Adrenal gland (tissue), 12 donors: ENCODE measurements around the gene DMD. TPM values are rescaled to one million over a fixed set of nuclear protein-coding genes. Genes with fewer than 3 reads are reported as not detected.
"Not testable (repeated sequence)": the region's sequence is repeated elsewhere in the genome, so short reads cannot be mapped to it uniquely, and the experiment has no call there.

Experiments
- DNase-seq, 7 donors: peaks; one replicate each; pipeline ENCODE4 v3.0.0-alpha.2; 2019 to 2020
- H3K27ac ChIP-seq, 5 donors: fragments of 200-600 bp; sonication (generic) in 4 of 5; 1 replicate in 3 of 5; 2 replicates in 2 of 5; pipeline versions ENCODE4 v1.5.1 to v1.8.0; 2016 to 2020; ENCODE audit warnings: mild to moderate bottlenecking in 1 of 5
- H3K27me3 ChIP-seq: fragments of 200-600 bp; 2 replicates; pipeline ENCODE4 v1.8.0; 2021
- H3K36me3 ChIP-seq, 2 donors: fragments of 200-600 bp; replicated peaks in 1 of 2; 1 replicate in 1 of 2; 2 replicates in 1 of 2; pipeline versions ENCODE4 v1.5.1 to v1.8.0; 2018 to 2022
- H3K4me1 ChIP-seq, 2 donors: fragments of 200-600 bp; replicated peaks in 1 of 2; 1 replicate in 1 of 2; 2 replicates in 1 of 2; pipeline versions ENCODE4 v1.5.1 to v1.8.0; 2018 to 2021
- H3K4me3 ChIP-seq, 4 donors: fragments of 200-600 bp; sonication (generic) in 3 of 4; one replicate each; pipeline ENCODE4 v1.5.1; 2016 to 2018
- H3K9me3 ChIP-seq, 3 donors: fragments of 200-600 bp; sonication (generic) in 1 of 3; replicated peaks in 1 of 3; 1 replicate in 2 of 3; 2 replicates in 1 of 3; pipeline versions ENCODE4 v1.5.1 to v1.8.0; 2016 to 2021
- POLR2A ChIP-seq, 2 donors: fragments of 450-650 bp; IDR thresholded peaks; one replicate each; pipeline ENCODE4 v1.6.1; 2017; ENCODE audit warnings: antibody characterized with exemption in 2 of 2, mild to moderate bottlenecking in 2 of 2, moderate library complexity in 1 of 2
- WGBS, 4 donors: extraction: QIAGEN DNeasy Blood & Tissue Kit in 2 of 4; methylation state at CpG; one replicate each; pipeline versions ENCODE4 v1.1.5 to v1.1.7; 2013 to 2017; 5-methylcytosine and 5-hydroxymethylcytosine counted together
- intact Hi-C, 2 donors: fragments of 100-400 bp; cut with DNase I; formaldehyde crosslinking; loops; one replicate each; pipeline versions ENCODE4 v1.14.1 to v1.15.0; 2022 to 2023
- polyA plus RNA-seq, 3 donors: library from polyadenylated mRNA; stranded (reverse); fragments of 200-250 nt in 2 of 3; fragments of 350-450 nt in 1 of 3; fragmentation: Illumina TruSeq in 1 of 3; extraction: RNeasy Lipid Tissue Mini Kit (QIAGEN cat#74804) in 1 of 3; gene quantifications; one replicate each; pipeline ENCODE4 v1.2.3, GENCODE V29; 2013 to 2014
- total RNA-seq, 9 donors: library from RNA; depleted of rRNA in 4 of 9; stranded (reverse); fragments of >200 nt in 4 of 9; fragments of 120-200 nt in 1 of 9; fragmentation: NEBNext Ultra II Directional in 1 of 9; extraction: Animal tissue kit (Norgen Biotek cat#: 25700) in 1 of 9; gene quantifications; one replicate each; pipeline versions ENCODE4 v1.1.0 to v1.2.4, GENCODE V29; 2013 to 2023
- TF ChIP-seq, protein P1 (sequence below), 6 experiments: fragments of 450-650 bp in 4 of 6; fragments of 200-600 bp in 2 of 6; sonication (generic) in 1 of 6; IDR thresholded peaks; 1 replicate in 5 of 6; 2 replicates in 1 of 6; pipeline versions ENCODE4 v1.5.1 to v1.8.0; 2016 to 2021; ENCODE audit warnings: antibody characterized with exemption in 6 of 6, mild to moderate bottlenecking in 2 of 6, moderate library complexity in 1 of 6
- donor health status: healthy with polysubstance abuse.
- donor health status: Bipolar disorder and iron deficiency.
- donor health status: DM: yes; HTN: yes; CAD: no.
- donor health status: DM: no; HTN: no; CAD: no.
- donor health status: DM: no; HTN: no; CAD: no.
- donor health status: DM: yes; HTN: yes; CAD: no.

The DMD gene
- total and polyA plus RNA-seq, 12 donors, result 14.6 to 89.7 (median 36.2) TPM

DNA sequence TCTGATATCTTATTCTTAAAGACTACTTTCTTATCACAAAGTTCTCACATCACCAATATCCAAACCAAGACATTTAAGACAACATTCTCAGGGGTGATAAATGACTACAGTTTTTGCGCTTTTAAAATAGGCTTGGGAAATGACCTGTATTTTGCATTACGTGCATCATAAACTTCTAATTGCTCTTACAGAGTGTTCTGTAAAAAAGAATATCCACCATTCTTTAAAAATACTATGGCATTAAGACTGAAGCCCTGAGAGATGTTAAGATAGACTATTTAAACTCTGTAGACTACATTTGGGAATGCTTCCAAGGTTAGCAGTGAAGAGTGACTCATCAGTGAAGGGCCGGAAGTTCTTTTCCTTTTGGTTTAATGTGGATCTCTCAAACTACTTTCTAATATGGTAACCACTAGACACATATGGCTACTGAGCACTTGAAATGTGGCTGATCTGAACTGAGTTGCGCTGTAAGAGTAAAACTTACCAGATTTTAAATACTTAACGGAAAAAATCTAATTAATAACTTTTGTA, 1620.7 kb downstream of the DMD start:
- Histone ChIP-seq H3K9me3 (no peaks in the 10 kb centered on the region), H3K27ac (no peak overlapping the region), H3K27me3 (peaks cover 4% of the 10 kb centered on the region), H3K36me3 (no peaks in the 10 kb centered on the region), H3K4me3 (no peak overlapping the region), H3K4me1 (peaks cover 0 to 3% of the 10 kb centered on the region in 2 donors)
- peak in 1 of 7 donors; percentile 4 for DNase-seq
- intact Hi-C loops, result no loop called here
- WGBS, 4 donors, result 62 to 64% (median 63%) methylated on average over 4 to 5 of the region's 5 CpGs
- TF ChIP-seq, protein P1, sequence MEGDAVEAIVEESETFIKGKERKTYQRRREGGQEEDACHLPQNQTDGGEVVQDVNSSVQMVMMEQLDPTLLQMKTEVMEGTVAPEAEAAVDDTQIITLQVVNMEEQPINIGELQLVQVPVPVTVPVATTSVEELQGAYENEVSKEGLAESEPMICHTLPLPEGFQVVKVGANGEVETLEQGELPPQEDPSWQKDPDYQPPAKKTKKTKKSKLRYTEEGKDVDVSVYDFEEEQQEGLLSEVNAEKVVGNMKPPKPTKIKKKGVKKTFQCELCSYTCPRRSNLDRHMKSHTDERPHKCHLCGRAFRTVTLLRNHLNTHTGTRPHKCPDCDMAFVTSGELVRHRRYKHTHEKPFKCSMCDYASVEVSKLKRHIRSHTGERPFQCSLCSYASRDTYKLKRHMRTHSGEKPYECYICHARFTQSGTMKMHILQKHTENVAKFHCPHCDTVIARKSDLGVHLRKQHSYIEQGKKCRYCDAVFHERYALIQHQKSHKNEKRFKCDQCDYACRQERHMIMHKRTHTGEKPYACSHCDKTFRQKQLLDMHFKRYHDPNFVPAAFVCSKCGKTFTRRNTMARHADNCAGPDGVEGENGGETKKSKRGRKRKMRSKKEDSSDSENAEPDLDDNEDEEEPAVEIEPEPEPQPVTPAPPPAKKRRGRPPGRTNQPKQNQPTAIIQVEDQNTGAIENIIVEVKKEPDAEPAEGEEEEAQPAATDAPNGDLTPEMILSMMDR (IDR thresholded peaks at IDR 0.05), result no peak
- no peak for TF ChIP-seq POLR2A (IDR thresholded peaks at IDR 0.05)

DNA sequence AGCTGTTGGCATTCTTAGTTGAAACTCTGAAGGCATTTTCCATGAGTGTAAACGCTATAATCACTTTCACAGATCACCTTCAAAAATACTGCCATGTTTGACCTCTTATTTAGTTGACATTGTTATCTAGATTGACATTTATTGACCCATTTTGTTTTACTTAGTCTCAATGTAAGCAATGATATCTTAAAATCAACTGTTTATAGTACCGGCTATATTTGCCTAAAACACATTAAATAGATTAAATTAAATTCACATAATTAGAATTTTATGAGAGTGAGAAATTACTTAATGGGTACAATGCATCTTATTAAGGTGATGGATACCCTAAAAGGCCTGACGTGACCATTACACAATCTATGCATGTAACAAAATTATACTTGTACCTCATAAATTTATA, 1621.8 kb downstream of the DMD start:
- intact Hi-C loops, result no loop called here

DNA sequence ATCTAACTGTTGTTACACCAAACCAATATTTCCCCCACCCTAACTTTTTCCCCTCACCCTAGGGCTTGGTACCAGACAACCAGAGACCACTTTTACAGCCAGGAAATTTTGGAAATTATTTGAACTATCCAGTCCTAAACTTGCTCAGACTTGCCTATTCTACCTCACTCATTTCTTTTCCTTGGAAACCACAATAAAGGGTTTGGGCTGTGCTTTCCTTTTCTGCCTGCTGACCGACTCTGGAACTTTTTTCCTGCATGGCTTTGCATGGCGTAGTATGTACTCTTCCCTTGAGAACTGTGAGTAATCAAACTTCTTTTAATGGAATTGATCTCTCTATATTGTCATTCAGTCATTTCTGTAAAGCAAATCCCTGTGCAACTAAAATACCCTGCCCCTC, 1623.0 kb downstream of the DMD start:
- no peak overlapping the region for H3K27ac ChIP-seq
- H3K4me3 ChIP-seq, result no peak overlapping the region
- no peak for DNase-seq
- H3K4me1 ChIP-seq, result peaks cover 0 to 3% of the 10 kb centered on the region in 2 donors
- H3K36me3 ChIP-seq, result no peaks in the 10 kb centered on the region
- H3K27me3 ChIP-seq, result peaks cover 5% of the 10 kb centered on the region
- H3K9me3 ChIP-seq, result no peaks in the 10 kb centered on the region
- TF ChIP-seq, protein P1 (IDR thresholded peaks at IDR 0.05), result no peak
- TF ChIP-seq POLR2A (IDR thresholded peaks at IDR 0.05), result no peak
- 83 to 95% (median 90%) methylated on average over 2 of the region's 2 CpGs for WGBS, 4 donors
- intact Hi-C loops, result no loop called here

More for the DNA sequence above, 1621.8 kb downstream of the DMD start:
- Histone ChIP-seq H3K4me1 (peaks cover 0 to 3% of the 10 kb centered on the region in 2 donors), H3K36me3 (no peaks in the 10 kb centered on the region), H3K9me3 (no peaks in the 10 kb centered on the region), H3K4me3 (no peak overlapping the region), H3K27ac (no peak overlapping the region), H3K27me3 (peaks cover 5% of the 10 kb centered on the region)
- DNase-seq, result no peak
- TF ChIP-seq, protein P1 (IDR thresholded peaks at IDR 0.05), result no peak
- TF ChIP-seq POLR2A (IDR thresholded peaks at IDR 0.05), result no peak
- 75 to 94% (median 87%) methylated on average over 3 of the region's 3 CpGs for WGBS, 4 donors

DNA sequence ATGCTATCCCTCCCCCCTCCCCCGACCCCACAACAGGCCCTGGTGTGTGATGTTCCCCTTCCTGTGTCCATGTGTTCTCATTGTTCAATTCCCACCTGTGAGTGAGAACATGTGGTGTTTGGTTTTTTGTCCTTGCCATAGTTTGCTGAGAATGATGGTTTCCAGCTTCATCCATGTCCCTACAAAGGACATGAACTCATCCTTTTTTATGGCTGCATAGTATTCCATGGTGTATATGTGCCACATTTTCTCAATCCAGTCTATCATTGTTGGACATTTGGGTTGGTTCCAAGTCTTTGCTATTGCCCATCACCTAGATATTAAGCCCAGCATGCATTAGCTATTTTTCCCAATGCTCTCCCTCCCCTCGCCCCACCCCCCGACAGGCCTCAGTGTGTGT, 1627.5 kb downstream of the DMD start:
- H3K36me3 ChIP-seq, intact Hi-C loops: not testable (repeated sequence)

DNA sequence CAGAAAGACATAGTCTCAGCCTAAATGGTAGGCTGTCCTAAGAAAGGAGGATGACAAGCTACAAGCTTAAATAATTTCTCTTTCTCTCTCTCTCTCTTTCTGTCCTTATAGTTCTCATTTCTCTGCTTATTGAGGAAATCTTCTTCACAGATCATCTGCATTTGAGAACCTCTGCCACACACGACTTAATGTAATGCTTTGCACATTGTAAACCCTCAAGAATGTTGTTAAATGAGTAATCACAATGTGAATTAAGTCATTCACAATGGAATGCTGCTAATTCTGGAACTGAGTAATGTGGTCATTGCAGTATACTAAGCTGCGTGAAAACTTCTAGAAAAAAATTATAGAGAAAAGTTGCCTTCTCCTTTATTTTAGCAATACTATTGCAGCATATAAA, 1630.6 kb downstream of the DMD start:
- Histone ChIP-seq H3K36me3 (no peaks in the 10 kb centered on the region), H3K4me3 (no peak overlapping the region), H3K27me3 (peaks cover 2% of the 10 kb centered on the region), H3K9me3 (no peaks in the 10 kb centered on the region), H3K27ac (no peak overlapping the region), H3K4me1 (no peaks in the 10 kb centered on the region)
- intact Hi-C loops, result no loop called here
- TF ChIP-seq, protein P1 (IDR thresholded peaks at IDR 0.05), result no peak
- TF ChIP-seq POLR2A (IDR thresholded peaks at IDR 0.05), result no peak
- no peak for DNase-seq
- 38 to 60% (median 49%) methylated on average over 2 of the region's 2 CpGs for WGBS, 4 donors

More for the DNA sequence above, 1627.5 kb downstream of the DMD start:
- H3K4me3 ChIP-seq, DNase-seq, H3K27ac ChIP-seq, H3K27me3 ChIP-seq, H3K4me1 ChIP-seq, H3K9me3 ChIP-seq: not testable (repeated sequence)
- WGBS, 4 donors, result 85 to 94% (median 90%) methylated on average over 2 to 3 of the region's 3 CpGs
